Body of pancreas (tissue), 4 donors: ENCODE results near the gene LEFTY1. TPM values are rescaled to one million over a fixed set of nuclear protein-coding genes. Genes with fewer than 3 reads are reported as not detected.
A peak's percentile ranks its signal among the peaks of the same experiment; 100 is the strongest.

Experiments
- ATAC-seq: fragments of 150-250 bp; one replicate; pipeline ENCODE4 v1.9.1; 2016
- DNase-seq, 4 donors: peaks; one replicate each; pipeline ENCODE4 v3.0.0-alpha.2; 2019
- H3K27ac ChIP-seq, 4 donors: fragments of 200-600 bp; sonication (generic); 1 replicate in 3 of 4; 2 replicates in 1 of 4; pipeline versions ENCODE4 v1.5.1 to v1.6.1; 2016 to 2019; ENCODE audit warnings: mild to moderate bottlenecking in 1 of 4, mixed read lengths in 1 of 4, moderate library complexity in 1 of 4
- H3K27me3 ChIP-seq, 2 donors: fragments of 200-600 bp; sonication (generic); one replicate each; pipeline ENCODE4 v1.6.0; 2016; ENCODE audit warnings: mild to moderate bottlenecking in 1 of 2
- H3K36me3 ChIP-seq, 2 donors: fragments of 200-600 bp; sonication (generic); replicated peaks in 1 of 2; 2 replicates each; pipeline ENCODE4 v1.5.1; 2016; ENCODE audit warnings: low read depth in 2 of 2; ENCODE audit not compliant: insufficient read depth in 1 of 2
- H3K4me1 ChIP-seq: fragments of 200-600 bp; sonication (generic); one replicate; pipeline ENCODE4 v1.6.0; 2016
- H3K4me3 ChIP-seq, 2 donors: fragments of 200-600 bp; sonication (generic); 1 replicate in 1 of 2; 2 replicates in 1 of 2; pipeline ENCODE4 v1.5.1; 2016 to 2019
- H3K9me3 ChIP-seq, 3 donors: fragments of 200-600 bp; sonication (generic); 1 replicate in 2 of 3; 2 replicates in 1 of 3; pipeline ENCODE4 v1.5.1; 2016
- POLR2A ChIP-seq, 3 donors: fragments of 450-650 bp; IDR thresholded peaks; one replicate each; pipeline ENCODE4 v1.6.1; 2016; ENCODE audit warnings: antibody characterized with exemption in 3 of 3, mild to moderate bottlenecking in 2 of 3
- WGBS, 2 donors: methylation state at CpG; one replicate each; pipeline ENCODE4 v1.1.5; 2017; 5-methylcytosine and 5-hydroxymethylcytosine counted together
- intact Hi-C: fragments of 100-400 bp; cut with DNase I; formaldehyde crosslinking; loops from one replicate; pipeline ENCODE4 v1.15.1; 2023
- total RNA-seq, 2 donors: library from RNA; depleted of rRNA; stranded (reverse); fragments of >200 nt; gene quantifications; one replicate each; pipeline ENCODE4 v1.1.0, GENCODE V29; 2016
- TF ChIP-seq, protein P1 (sequence below), 7 experiments: fragments of 450-650 bp in 4 of 7; fragments of 200-600 bp in 3 of 7; sonication (generic) in 3 of 7; IDR thresholded peaks; one replicate each; pipeline ENCODE4 v1.5.1; 2016 to 2019; ENCODE audit warnings: antibody characterized with exemption in 7 of 7

The LEFTY1 gene
- total RNA-seq, 2 donors from 2014 or later: 138 to 153 TPM

DNA sequence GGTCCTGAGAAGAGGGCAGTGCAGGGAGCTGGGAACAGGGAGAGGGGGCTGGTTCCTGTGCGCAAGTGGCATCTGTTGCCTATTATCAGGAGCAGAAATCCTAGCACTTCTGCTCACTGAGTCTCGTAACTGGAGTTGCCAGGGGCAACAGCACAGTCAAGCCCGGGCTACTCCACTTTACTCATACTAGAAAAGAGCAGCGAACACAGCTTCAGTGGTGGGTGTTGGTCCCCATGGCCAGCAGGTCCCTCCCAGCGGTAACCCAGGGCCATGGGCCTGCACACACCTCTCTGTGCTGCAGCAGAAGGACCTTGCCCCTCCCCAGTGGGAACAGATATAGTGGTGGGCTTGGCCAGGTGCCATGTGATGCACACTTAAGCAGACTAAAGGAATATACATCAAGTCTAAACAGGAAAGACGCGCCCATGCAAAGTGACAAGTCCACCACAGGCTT is 26.6 kb upstream of the LEFTY1 start:
- no peak overlapping the region for H3K4me3 ChIP-seq
- intact Hi-C loops: no loop called here
- 78 to 88% methylated on average over 5 to 7 of the region's 7 CpGs for WGBS, 2 donors
- H3K36me3 ChIP-seq: no peaks in the 10 kb centered on the region
- H3K27me3 ChIP-seq: no peaks in the 10 kb centered on the region
- H3K27ac ChIP-seq: no peak overlapping the region
- H3K4me1 ChIP-seq: peaks cover 34% of the 10 kb centered on the region
- no peak for TF ChIP-seq POLR2A (IDR thresholded peaks at IDR 0.05)
- TF ChIP-seq, protein P1, sequence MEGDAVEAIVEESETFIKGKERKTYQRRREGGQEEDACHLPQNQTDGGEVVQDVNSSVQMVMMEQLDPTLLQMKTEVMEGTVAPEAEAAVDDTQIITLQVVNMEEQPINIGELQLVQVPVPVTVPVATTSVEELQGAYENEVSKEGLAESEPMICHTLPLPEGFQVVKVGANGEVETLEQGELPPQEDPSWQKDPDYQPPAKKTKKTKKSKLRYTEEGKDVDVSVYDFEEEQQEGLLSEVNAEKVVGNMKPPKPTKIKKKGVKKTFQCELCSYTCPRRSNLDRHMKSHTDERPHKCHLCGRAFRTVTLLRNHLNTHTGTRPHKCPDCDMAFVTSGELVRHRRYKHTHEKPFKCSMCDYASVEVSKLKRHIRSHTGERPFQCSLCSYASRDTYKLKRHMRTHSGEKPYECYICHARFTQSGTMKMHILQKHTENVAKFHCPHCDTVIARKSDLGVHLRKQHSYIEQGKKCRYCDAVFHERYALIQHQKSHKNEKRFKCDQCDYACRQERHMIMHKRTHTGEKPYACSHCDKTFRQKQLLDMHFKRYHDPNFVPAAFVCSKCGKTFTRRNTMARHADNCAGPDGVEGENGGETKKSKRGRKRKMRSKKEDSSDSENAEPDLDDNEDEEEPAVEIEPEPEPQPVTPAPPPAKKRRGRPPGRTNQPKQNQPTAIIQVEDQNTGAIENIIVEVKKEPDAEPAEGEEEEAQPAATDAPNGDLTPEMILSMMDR (IDR thresholded peaks at IDR 0.05): no peak
- no peaks in the 10 kb centered on the region for H3K9me3 ChIP-seq
- ATAC-seq: no peak
- DNase-seq: no peak

DNA sequence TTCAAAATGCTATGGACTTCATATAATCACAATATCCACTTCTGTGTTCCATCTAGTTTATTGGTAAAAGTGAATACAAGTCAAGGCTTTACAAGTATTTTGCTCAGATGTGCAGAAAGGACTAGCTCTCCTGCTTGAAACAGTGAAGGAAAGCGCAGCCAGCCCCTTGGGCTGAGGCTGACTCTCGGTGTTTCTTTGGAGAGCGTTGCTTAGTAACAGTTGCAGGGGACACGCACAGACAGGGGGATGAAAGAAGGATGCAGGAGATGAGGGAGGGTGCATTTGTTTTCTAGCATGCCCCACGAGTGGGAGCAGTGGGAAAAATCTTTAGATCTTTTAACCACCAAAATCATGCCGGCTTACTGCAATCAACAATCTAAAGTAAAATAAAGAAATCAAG is 26.0 kb upstream of the LEFTY1 start:
- TF ChIP-seq, protein P1 (IDR thresholded peaks at IDR 0.05): no peak
- no peak for TF ChIP-seq POLR2A (IDR thresholded peaks at IDR 0.05)
- Histone ChIP-seq H3K9me3 (no peaks in the 10 kb centered on the region), H3K27ac (no peak overlapping the region), H3K4me3 (no peak overlapping the region), H3K36me3 (no peaks in the 10 kb centered on the region), H3K27me3 (no peaks in the 10 kb centered on the region), H3K4me1 (peaks cover 34% of the 10 kb centered on the region)
- ATAC-seq (no peak), DNase-seq (no peak)
- 90 to 92% methylated on average over 6 of the region's 6 CpGs for WGBS, 2 donors
- intact Hi-C loops: no loop called here

DNA sequence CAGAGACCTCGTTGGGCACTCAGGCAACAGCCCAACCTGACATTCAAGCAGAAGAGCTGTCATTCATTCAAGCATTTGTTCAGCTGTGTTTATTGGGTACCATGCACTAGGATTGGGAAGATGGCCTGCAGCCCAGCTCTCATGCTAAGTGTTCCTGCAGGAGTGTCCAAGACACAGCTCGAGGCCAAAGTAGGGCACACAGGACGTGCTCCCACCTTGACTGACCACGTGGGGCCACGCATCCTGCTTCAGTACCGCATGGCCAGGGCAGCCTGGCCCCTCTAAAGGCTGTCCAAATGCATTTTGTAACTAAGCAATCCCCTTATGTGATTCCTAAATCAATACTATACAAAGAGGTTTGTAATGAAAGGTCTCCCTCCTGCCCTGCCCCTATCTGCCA is 25.4 kb upstream of the LEFTY1 start:
- Histone ChIP-seq H3K9me3 (no peaks in the 10 kb centered on the region), H3K36me3 (no peaks in the 10 kb centered on the region), H3K27me3 (no peaks in the 10 kb centered on the region), H3K4me3 (no peak overlapping the region), H3K27ac (no peak overlapping the region), H3K4me1 (peaks cover 32% of the 10 kb centered on the region)
- intact Hi-C loops: no loop called here
- DNase-seq (no peak), ATAC-seq (no peak)
- 79 to 81% methylated on average over 5 to 6 of the region's 6 CpGs for WGBS, 2 donors
- TF ChIP-seq, protein P1 (IDR thresholded peaks at IDR 0.05): no peak
- no peak for TF ChIP-seq POLR2A (IDR thresholded peaks at IDR 0.05)

DNA sequence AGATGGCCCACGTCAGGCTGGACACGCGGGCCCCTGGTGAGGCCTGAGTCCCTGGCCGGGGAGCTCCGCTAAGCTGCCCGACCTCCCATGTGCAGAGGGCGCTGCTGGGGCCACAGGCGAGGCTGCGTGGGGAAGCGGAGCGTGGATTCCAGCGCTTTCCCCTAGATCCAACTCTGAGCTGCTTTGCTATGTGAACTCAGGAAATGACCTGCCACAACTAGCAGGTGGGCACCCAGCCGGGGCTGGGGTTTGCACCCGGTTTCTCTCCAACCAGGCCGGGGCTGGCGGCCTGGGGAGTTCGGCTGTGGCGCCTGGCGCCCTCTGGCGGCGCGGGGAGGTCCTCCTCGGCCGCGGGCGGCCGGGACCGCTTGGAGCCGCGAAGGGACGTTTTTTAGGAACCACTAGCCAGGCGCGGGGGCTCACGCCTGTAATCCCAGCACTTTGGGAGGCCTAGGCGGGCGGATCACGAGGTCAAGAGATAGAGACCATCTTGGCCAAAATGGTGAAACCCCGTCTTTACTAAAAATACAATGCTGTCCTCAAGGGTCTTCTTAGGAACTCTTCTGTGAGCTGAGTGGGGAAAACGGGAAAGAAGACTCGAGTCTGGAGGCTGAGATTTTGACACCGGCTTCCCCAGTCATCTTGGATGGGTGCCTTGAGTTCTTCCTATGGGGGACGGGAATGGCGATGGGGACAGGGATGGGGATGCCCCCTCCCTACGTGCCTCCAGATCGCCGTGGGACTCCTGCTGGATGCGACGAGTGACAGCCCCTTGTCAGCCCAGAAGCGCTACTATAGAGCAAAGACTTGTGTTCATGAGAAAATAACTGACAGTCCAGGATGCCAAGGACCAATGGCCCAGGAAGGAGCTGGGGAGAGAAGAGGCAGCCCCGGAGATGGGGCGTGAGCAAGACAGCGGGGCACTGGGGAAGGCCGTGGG is 22.5 kb upstream of the LEFTY1 start:
- H3K4me3 ChIP-seq: no peak overlapping the region
- peaks cover 24% of the 10 kb centered on the region for H3K4me1 ChIP-seq
- no peaks in the 10 kb centered on the region for H3K27me3 ChIP-seq
- WGBS, 2 donors: 31 to 54% methylated on average over 23 to 49 of the region's 53 CpGs
- ATAC-seq (peak; percentile 92), DNase-seq (peak; percentile 63 to 80 (median 75))
- no peak for TF ChIP-seq POLR2A (IDR thresholded peaks at IDR 0.05)
- TF ChIP-seq, protein P1 (IDR thresholded peaks at IDR 0.05): peak; percentile 85 to 99 (median 91)
- H3K36me3 ChIP-seq: no peaks in the 10 kb centered on the region
- H3K27ac ChIP-seq: peak overlapping the region in 3 of 4 donors; percentile 11 to 47 (median 27)
- intact Hi-C loops: no loop called here
- no peaks in the 10 kb centered on the region for H3K9me3 ChIP-seq
